GM19455 (cell line): ENCODE data around the gene AVPR2.

ENCODE experiments used
- ATAC-seq: cut with Tn5 transposase; IDR thresholded peaks from one replicate; pipeline ENCODE4 v1.9.1; 2021; ENCODE audit not compliant: unreplicated experiment

AVPR2 gene

GRCh38 chrX:153930011-153930910 lies 25.8 kb downstream of the AVPR2 start:
- no peak for ATAC-seq

GRCh38 chrX:153931151-153931550 lies 26.7 kb downstream of the AVPR2 start:
- no peak for ATAC-seq

GRCh38 chrX:153931748-153932147 lies 27.3 kb downstream of the AVPR2 start:
- ATAC-seq = no peak

- no peak for ATAC-seq
Measured at GRCh38 chrX:153932220-153932915, 27.9 kb downstream of the AVPR2 start.

GRCh38 chrX:153933748-153934147 lies 29.3 kb downstream of the AVPR2 start:
- no peak for ATAC-seq

GRCh38 chrX:153934148-153934761 lies 29.8 kb downstream of the AVPR2 start:
- no peak for ATAC-seq

- ATAC-seq = peak; percentile 68
Measured at GRCh38 chrX:153934762-153935325, 30.4 kb downstream of the AVPR2 start, which contains the start of gene NAA10. Gene NAA10 (minus strand): TSS chrX:153935037. CDS start chrX:153934904, 133 bp downstream.

GRCh38 chrX:153935326-153935851 lies 30.9 kb downstream of the AVPR2 start:
- ATAC-seq = peak; percentile 37

- ATAC-seq = no peak
Measured at GRCh38 chrX:153937056-153937455, 32.6 kb downstream of the AVPR2 start.

- no peak for ATAC-seq
Measured at GRCh38 chrX:153938226-153938786, 33.8 kb downstream of the AVPR2 start.

GRCh38 chrX:153939573-153939972 lies 35.1 kb downstream of the AVPR2 start:
- ATAC-seq = no peak

- no peak for ATAC-seq
Measured at GRCh38 chrX:153941336-153942252, 37.1 kb downstream of the AVPR2 start.

- no peak for ATAC-seq
Measured at GRCh38 chrX:153944140-153944799, 39.8 kb downstream of the AVPR2 start, which contains the start of gene RENBP. Gene RENBP (minus strand): TSS chrX:153944643. CDS start chrX:153944610, 33 bp downstream.

- ATAC-seq = no peak
Measured at GRCh38 chrX:153944800-153945150, 40.3 kb downstream of the AVPR2 start.

- no peak for ATAC-seq
Measured at GRCh38 chrX:153945956-153946943, 41.8 kb downstream of the AVPR2 start.

- no peak for ATAC-seq
Measured at GRCh38 chrX:153947009-153947769, 42.7 kb downstream of the AVPR2 start.

- no peak for ATAC-seq
Measured at GRCh38 chrX:153948002-153948466, 43.6 kb downstream of the AVPR2 start.
